SIG-M5 (cell line): ENCODE measurements around the gene ALDH3A1.

Experiments used
- DNase-seq: peaks from one replicate; lab custom pipeline; 2025; lab: John Stamatoyannopoulos, UW

Gene ALDH3A1

GRCh38 chr17:19703106-19703827 is 44.8 kb downstream of the ALDH3A1 start:
- DNase-seq: no peak

DNA sequence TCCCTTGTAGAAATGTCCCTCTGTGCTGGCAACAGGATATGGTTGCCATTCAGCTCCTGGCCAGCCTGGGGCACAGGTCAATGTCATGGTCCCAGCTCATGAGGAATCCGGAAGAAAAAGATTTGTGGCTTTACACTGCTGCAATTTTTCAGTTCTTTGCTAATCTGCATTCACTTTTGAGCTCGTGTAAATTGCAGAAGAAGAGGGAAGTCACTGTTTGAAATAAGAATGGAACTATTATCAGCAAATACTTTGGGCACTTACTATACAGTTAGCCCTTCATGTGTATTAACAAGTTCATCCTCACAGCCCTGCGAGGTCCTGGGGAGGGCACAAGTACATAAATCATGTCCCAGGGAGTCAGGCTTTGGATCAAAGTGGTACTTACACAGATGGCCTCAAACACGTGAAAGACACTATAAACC is 45.9 kb downstream of the ALDH3A1 start:
- DNase-seq: no peak
